Activated CD8-positive, alpha-beta memory T cell treated with anti-CD3 and anti-CD28 coated beads for 48 hours (primary cell): ENCODE data around the gene CABLES2.

Experiments
- DNase-seq, 3 experiments: peaks; one replicate each; pipeline ENCODE4 v3.0.0-alpha.2; 2020; ENCODE audit warnings: low read depth in 2 of 3, low spot score in 2 of 3

CABLES2 gene

DNA sequence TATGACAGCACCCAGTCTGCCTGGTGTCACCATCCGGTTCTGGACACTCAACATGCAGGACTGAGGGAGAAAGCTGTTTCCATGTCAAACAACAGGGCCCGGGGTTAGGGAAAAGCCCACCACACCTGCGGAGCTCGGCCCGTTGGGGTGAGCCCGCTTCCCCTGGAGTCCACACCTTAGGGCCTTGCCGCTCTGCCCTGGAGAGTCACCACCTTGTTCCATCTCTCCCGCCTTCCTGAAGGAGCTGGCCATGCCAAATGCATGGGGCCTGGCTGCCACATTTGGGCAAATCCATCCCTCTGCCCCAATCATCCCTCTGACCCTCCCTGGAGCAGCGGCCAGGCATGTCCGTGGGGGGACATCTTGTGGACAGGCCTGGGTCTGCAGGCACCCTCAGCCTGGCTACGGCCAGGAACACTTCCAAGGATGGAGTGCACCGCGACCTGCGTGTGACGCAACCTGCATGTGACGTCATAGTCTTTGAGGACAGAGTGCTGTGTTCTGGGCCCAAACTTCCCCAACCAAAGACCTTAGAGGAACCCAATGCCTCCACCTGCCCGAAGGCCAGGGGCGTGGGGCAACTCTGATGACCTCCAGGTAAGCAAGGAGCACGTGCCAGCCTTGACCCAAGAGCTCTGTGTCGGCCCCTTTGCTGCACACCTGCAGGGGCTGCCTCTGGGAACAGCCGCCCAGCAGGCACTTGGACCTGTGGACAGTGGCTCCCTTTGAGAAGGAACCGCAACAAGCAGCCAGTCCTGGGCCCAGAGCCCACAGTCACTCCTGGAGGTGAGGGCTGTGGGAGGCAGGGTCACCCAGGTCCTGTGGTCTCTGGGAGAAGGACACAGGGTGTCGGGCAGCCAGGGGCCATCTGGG, 1.7 kb downstream of the CABLES2 start:
- DNase-seq, result no peak

- DNase-seq, result no peak
Observed at GRCh38 chr20:62404761-62405107, 2.4 kb downstream of the CABLES2 start.

- DNase-seq, result no peak
Observed at GRCh38 chr20:62404112-62404665, 2.9 kb downstream of the CABLES2 start.

DNA sequence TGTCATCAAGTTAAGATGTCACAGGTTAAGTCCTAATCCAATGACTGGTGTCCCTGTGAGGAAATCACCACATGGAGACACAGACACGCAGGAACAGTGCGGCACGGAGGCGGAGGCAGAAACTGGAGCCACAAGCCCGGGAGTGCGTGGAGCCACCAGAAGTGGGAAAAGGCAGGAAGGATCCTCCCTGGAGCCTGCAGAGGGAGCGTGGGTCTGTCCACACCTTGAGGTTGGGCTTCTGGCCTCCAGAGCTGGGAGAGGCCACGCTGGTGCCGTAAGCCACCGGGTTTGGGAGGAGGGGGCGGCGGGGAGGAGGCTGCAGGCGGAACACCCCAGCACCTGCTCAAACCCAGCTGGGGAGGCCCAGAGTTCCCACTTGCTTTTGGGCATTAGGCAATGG, 3.8 kb downstream of the CABLES2 start:
- DNase-seq, result no peak

DNA sequence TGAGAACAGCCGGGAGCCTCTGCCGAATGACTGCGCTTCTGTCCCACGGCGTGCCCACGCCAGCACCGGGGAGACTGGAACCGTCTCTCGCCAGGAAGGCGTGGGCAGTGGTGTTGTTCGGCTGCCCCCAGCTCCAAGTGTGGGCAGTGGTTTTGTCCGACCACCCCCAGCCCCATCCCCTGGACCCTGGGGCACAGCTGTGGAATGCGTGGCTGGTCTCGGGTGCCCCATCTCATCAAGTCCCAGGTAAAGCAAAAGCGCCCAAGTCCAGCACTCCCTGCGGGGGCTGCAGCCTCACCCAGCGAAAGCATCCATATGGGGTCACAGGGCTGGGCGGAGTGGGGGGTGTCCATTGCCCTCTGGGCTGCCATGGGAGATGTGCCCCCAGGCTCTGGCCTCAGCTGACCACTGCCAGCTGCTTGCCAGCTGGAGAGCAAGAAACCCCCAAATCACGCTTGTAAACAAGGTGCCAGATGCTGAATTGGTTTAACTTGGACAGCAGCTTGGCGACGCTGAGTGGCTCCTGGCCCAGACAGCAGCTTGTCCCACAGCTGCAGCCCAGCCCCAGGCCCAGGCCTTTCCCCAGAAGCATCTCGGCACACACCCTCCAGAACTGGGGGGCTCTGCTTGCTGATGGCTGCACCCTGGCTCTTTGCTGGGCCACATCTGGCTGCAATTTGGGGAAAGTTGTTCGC, 4.5 kb downstream of the CABLES2 start:
- DNase-seq, result no peak

DNA sequence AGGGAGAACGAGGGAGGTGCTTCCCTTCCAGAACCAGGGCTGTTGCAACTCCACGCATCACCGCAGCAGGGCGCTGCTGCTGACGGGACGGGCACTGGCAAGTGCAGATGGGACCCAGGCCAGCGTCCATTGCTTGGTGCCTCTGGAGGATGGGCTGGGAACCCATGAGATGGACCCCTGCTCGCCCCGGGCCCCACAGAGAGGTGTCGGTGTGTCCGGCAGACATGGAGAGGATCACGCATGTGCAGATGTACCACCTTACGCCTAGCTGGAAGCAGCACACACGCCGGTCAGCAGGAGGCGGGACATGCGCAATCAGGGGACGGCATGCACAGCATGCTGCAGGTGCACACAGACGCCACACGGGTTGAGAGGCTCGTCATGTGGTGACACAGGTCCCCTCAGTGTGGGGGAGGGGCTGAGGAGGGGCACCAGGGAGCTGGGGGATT, 5.7 kb downstream of the CABLES2 start:
- no peak for DNase-seq

- DNase-seq, result no peak
Observed at GRCh38 chr20:62400541-62400940, 6.5 kb downstream of the CABLES2 start.

DNA sequence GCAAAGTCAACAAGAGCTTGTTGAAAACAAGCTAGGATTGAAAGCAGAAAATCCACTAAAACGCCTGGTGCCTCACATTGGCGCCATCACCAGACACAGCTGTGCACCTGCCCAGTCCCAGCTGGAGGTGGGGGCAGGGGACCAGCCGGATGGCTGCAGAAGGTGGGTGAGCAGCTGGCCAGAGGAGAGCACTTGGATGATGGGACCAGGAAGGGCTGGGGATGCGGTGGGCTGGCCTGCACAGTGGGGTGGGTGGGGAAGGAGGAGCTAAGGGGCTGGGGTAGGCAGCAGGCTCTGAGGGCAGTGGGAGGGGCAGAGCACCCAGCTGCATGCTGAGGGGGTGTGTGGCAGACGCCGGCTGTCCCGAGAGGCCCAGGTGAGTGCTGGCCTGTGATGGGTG, 7.1 kb downstream of the CABLES2 start:
- DNase-seq, result no peak

GRCh38 chr20:62398120-62398821, 8.8 kb downstream of the CABLES2 start:
- DNase-seq, result no peak

- DNase-seq, result no peak
Observed at GRCh38 chr20:62396367-62397239, 10.5 kb downstream of the CABLES2 start.

GRCh38 chr20:62395311-62396242, 11.5 kb downstream of the CABLES2 start:
- DNase-seq, result no peak

- DNase-seq, result no peak
Observed at GRCh38 chr20:62394248-62395245, 12.5 kb downstream of the CABLES2 start.

DNA sequence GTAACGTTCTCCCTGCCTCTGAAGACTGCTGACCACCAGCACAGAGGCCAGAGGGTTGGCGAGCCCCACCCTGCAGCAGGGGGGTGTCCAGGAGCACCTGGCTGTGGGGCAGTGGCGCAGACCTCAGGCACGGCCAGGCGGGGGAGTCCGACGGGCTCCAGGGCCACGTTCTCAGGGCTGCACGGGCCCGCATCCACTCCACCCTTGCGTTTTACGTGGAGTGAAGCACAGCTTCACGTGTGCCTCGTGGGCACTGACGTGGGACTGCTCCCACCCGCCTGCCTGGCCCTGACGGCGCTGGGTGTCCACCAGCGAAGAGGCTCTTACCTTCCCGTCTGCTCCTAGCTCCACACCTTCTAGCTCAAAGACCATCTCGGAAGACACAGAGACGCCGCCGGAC, 13.3 kb downstream of the CABLES2 start:
- no peak for DNase-seq

GRCh38 chr20:62393335-62393665, 13.8 kb downstream of the CABLES2 start:
- DNase-seq, result no peak

GRCh38 chr20:62392621-62393334, 14.3 kb downstream of the CABLES2 start:
- DNase-seq, result no peak

DNA sequence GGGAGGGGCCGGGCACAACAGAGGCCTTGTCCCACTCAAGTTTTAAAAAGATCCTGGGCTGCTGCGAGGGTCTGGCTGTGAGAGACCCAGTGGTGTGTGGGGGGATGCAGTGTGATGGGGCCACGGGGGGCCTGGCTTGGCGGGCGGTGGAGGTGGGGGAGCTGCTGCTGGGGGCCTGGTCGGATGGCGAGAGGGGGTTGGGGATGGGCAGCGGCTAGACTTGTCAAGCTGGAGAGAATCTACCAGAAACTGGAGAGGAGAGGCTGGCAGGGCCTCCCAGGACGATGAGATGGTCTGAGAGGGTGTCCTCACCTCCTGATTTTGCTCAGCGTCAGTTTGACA, 15.0 kb downstream of the CABLES2 start:
- DNase-seq, result no peak

GRCh38 chr20:62391165-62392076, 15.7 kb downstream of the CABLES2 start:
- no peak for DNase-seq
